ENCODE data around the gene COL18A1. TPM values are rescaled to one million over a fixed set of nuclear protein-coding genes. Genes with fewer than 3 reads are reported as not detected.

COL18A1 gene
- total RNA-seq, 2 donors from 2014 or later, result 117 to 134 TPM

DNA sequence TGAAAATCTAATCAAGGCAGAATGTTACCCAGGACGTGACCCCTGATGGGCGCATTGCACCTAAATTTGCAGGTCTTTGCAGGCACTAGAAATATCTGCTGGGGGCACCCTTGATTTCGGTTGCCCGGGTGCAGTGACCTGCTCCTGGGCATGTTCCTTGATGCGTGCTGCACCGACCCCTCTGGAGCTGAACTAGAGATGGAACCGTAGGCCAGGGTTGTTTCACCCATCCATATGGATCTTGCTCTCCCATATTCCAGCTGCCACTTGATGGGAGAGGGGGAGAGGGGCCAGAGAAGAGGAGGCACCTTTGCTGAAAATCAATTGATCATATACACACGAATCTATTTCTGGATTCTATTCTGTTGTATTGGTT is 8.4 kb upstream of the COL18A1 start:
- Histone ChIP-seq H3K27ac (no peak overlapping the region), H3K36me3 (no peaks in the 10 kb centered on the region), H3K4me1 (no peaks in the 10 kb centered on the region), H3K27me3 (no peaks in the 10 kb centered on the region), H3K4me3 (no peak overlapping the region), H3K9me3 (peaks cover 0 to 8% of the 10 kb centered on the region in 2 donors)
- DNase-seq (ENCODE audit: low spot score), result no peak
- TF ChIP-seq, protein P1, sequence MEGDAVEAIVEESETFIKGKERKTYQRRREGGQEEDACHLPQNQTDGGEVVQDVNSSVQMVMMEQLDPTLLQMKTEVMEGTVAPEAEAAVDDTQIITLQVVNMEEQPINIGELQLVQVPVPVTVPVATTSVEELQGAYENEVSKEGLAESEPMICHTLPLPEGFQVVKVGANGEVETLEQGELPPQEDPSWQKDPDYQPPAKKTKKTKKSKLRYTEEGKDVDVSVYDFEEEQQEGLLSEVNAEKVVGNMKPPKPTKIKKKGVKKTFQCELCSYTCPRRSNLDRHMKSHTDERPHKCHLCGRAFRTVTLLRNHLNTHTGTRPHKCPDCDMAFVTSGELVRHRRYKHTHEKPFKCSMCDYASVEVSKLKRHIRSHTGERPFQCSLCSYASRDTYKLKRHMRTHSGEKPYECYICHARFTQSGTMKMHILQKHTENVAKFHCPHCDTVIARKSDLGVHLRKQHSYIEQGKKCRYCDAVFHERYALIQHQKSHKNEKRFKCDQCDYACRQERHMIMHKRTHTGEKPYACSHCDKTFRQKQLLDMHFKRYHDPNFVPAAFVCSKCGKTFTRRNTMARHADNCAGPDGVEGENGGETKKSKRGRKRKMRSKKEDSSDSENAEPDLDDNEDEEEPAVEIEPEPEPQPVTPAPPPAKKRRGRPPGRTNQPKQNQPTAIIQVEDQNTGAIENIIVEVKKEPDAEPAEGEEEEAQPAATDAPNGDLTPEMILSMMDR (IDR thresholded peaks at IDR 0.05), result no peak

DNA sequence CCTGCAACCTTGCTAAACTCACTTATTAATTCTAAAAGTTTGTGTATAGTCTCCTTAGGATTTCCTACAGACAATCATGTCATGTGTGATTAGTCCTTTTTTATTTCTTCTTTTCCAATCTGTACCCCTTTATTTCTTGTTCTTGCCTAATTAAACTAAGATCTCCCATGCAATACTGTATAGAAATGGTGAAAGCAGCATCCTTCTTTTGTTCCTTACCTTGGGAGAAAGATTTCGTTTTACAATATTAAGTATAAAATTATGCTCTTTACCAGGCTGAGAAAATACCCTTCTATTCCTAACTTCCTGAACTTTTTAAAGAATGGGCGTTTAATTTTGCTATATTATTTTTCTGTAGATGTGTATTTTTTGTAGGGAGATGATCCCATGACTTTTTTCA is 7.6 kb upstream of the COL18A1 start:
- Histone ChIP-seq H3K27me3 (no peaks in the 10 kb centered on the region), H3K4me3 (no peak overlapping the region), H3K4me1 (no peaks in the 10 kb centered on the region), H3K27ac (no peak overlapping the region), H3K9me3 (peaks cover 0 to 8% of the 10 kb centered on the region in 2 donors), H3K36me3 (no peaks in the 10 kb centered on the region)
- TF ChIP-seq, protein P1 (IDR thresholded peaks at IDR 0.05), result no peak
- DNase-seq (ENCODE audit: low spot score), result no peak

DNA sequence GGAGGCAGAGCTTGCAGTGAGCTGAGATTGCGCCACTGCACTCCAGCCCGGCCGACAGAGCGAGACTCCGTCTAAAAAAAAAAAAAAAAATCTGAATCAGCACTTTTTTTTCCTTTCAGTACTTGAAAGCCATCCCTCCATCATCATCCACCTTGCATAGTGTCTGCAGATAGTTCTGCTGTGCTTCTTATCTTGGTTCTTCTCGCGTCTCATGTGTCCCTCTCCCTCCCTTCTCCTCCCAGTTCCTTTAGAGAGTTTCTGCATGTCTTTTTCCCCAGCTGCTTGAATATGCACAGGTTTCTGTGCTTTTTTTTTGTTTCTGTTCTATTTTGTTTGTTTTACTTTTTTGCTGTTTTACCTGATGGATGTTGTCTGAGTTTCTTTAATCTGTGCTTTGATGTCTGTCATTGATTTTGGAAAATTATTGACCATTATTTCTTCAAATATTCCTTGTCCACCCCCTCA is 3.9 kb upstream of the COL18A1 start:
- Histone ChIP-seq H3K36me3 (no peaks in the 10 kb centered on the region), H3K4me3 (no peak overlapping the region), H3K4me1 (peaks cover 0 to 15% of the 10 kb centered on the region in 2 donors), H3K9me3 (peaks cover 0 to 8% of the 10 kb centered on the region in 2 donors), H3K27me3 (no peaks in the 10 kb centered on the region), H3K27ac (no peak overlapping the region)
- no peak for DNase-seq (ENCODE audit: low spot score)
- TF ChIP-seq, protein P1 (IDR thresholded peaks at IDR 0.05), result no peak

DNA sequence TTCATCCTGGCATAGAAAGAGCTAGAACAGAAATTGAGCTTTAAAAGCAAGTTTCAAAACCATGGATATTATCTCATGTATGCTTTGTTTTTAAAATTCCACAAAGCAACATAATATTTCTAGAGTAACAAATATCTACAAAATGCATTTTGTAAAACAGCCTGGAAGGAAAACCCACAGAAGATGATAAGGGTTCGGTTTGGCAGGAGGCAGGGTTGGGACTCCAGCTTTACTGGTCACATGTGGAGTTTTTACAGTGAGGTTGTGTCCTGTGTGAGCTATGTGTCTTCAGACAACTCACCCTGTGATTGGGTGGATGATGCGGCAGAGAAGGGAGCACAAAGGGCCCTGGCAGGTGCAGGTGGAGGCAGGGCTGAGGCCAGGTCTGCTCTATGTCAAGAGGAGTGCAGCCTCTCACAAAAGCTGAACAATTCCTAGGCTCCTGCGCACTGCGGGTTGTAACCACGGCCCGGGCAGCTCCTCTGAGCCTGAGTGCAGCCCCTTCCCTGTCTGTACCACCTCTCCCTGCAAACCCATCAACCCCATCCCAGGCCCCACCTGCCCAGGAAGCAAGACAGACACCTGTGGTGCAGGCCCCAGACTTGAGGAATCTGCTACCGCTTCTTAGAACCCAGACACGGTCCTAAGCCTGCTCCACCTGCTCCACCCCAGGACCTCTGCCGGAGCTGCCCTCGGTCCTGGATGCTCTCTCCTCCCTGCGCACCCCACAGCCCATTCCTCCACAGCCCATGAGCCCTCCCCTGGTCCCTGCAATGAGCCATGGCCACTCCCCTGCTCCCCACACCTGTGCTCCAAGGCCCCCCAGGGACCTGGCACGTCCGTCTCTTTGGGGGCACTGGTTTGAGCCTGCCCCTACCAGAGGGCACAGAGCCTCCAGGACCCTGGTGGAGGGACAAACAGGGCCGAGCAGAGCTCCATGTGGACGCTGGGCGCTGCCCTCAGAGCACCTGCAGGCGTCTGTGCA is 2.8 kb upstream of the COL18A1 start:
- no peaks in the 10 kb centered on the region for H3K27me3 ChIP-seq
- H3K36me3 ChIP-seq, result no peaks in the 10 kb centered on the region
- H3K27ac ChIP-seq, result no peak overlapping the region
- peaks cover 0 to 8% of the 10 kb centered on the region in 2 donors for H3K9me3 ChIP-seq
- no peak overlapping the region for H3K4me3 ChIP-seq
- peaks cover 0 to 26% of the 10 kb centered on the region in 2 donors for H3K4me1 ChIP-seq
- TF ChIP-seq, protein P1 (IDR thresholded peaks at IDR 0.05), result no peak
- no peak for DNase-seq (ENCODE audit: low spot score)

DNA sequence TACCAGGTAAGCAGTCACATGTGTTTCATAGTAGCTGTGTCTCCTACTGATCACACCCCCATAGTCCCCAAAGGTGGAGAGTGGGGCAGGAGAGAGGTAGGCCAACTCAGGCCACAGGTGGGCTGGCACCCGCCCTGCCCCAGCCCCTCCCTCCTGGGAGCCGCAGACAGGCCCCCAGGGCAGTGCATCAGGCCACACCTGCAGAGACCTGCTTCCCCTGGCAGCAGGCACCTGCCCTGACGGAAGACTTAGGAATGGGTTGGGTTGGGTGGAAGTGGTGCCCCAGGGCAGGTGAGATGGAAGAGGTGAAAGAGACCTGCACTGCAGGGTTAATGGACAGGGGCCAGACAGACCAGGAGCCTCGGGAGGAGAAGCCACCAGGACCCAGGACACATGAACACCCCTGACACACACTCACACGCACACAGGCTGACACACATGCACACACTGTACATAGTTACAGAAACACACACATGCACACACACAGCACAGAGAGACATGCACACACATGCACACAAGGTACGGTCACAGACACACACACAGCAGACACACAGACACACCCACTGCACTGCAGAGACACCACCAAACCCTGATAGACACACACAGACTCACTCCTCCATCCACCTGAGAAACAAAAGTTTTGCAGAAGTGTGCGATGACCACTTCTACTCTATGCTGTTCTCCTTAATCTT is 1.7 kb upstream of the COL18A1 start:
- TF ChIP-seq, protein P1 (IDR thresholded peaks at IDR 0.05), result no peak
- Histone ChIP-seq H3K9me3 (peaks cover 0 to 8% of the 10 kb centered on the region in 2 donors), H3K4me3 (no peak overlapping the region), H3K27ac (no peak overlapping the region), H3K4me1 (peaks cover 0 to 37% of the 10 kb centered on the region in 2 donors), H3K27me3 (no peaks in the 10 kb centered on the region), H3K36me3 (no peaks in the 10 kb centered on the region)
- no peak for DNase-seq (ENCODE audit: low spot score)

Measured in right atrium auricular region (tissue), 2 donors.